ENCODE measurements around the gene IL21R. TPM values are rescaled to one million over a fixed set of nuclear protein-coding genes. Genes with fewer than 3 reads are reported as not detected.

IL21R gene
- total and polyA plus RNA-seq, 2 donors (not counting 3 experiments of a cell fraction or from before 2014, with no cell fraction given): 0.03 TPM; not detected in 1

DNA sequence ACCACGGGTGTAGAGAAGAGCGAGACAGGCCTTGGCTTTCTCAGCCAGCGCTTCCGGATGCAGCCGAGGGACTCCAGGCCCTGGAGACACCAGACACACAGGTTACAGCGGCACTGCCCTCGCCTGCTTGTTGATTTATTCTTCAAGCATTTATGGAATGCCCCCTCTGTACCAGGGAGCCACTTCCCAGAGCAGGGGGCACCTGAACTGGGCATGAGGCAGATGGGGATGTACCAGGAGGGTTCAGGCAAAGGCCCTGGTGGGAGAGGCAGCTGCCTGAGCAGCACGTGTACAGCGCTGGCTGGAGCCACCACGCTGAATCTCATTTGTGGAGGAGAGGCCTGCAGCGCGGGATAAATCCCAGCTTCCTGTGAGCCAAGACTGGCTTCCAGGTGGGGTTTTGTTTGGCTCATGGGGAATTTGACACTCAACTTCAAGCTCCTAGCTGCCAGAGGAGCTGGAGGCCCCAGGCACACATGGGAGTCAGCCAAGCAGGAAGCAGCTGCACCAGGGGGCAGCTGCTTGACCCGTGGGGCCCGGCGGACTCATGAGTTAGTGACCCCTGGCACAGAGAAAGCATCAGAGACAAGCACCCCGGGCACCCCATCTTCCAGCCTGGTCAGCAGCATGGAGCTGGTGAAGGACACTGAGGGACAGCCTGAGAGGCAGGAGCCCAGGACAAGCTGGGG is 59.7 kb downstream of the IL21R start:
- no peaks in the 10 kb centered on the region for H3K27me3 ChIP-seq (ENCODE audit: control insufficient read depth in 2 of 2, insufficient read depth in 2 of 2, low read length in 2 of 2)
- no peak overlapping the region for H3K4me2 ChIP-seq (ENCODE audit: insufficient read depth, low read length)
- no peaks in the 10 kb centered on the region for H4K20me1 ChIP-seq (replicated peaks; ENCODE audit: control insufficient read depth, extremely low read depth, insufficient read depth, low read length)
- H3K9ac ChIP-seq (replicated peaks; ENCODE audit: extremely low read depth, insufficient read depth, low read length): no peak overlapping the region
- H3K36me3 ChIP-seq (ENCODE audit: control insufficient read depth in 2 of 2, extremely low read depth in 1 of 2, insufficient read depth in 2 of 2, low read length in 2 of 2): peaks cover 10 to 26% of the 10 kb centered on the region in 2 experiments
- intact Hi-C loops (cut with micrococcal nuclease): loop anchor here (1.0 kb wide), 1 partner anchor 9 kb away; no protein-coding TSS in a partner anchor
- BruUV-seq (replicated peaks): no TSS peak
- dilution Hi-C loops (cut with MboI; ENCODE audit: extremely low pct_ligation_motif_present, low sequenced_read_pairs): no loop called here
- DNase-seq (ENCODE audit: low read depth, low spot score) (peak; percentile 69), FAIRE-seq (peak; percentile 70)
- no peaks in the 10 kb centered on the region for H3K9me3 ChIP-seq (replicated peaks; ENCODE audit: control insufficient read depth, insufficient read depth, low read length)
- H2AFZ ChIP-seq (ENCODE audit: low read depth, low read length): no peak overlapping the region
- no peaks in the 10 kb centered on the region for H3K79me2 ChIP-seq (ENCODE audit: control insufficient read depth, insufficient read depth, low read length)
- POLR2A ChIA-PET: no interaction called here
- H3K4me1 ChIP-seq (ENCODE audit: control insufficient read depth, extremely low read depth, insufficient read depth, low read length): peaks cover 16% of the 10 kb centered on the region
- no peak overlapping the region for H3K4me3 ChIP-seq (replicated peaks in 1 of 3; ENCODE audit: insufficient read depth in 1 of 3, low read depth in 1 of 3, low read length in 3 of 3)
- H3K27ac ChIP-seq (ENCODE audit: insufficient read depth, low read depth, low read length): peak overlapping the region; percentile 61
- CTCF ChIA-PET: interaction anchor here (0.9 to 1.8 kb wide), 6 partner anchors 9 to 351 kb away, joined by 3 to 9 read pairs (median 6); no protein-coding TSS in a partner anchor
- H3K9me1 ChIP-seq (replicated peaks; ENCODE audit: control insufficient read depth, extremely low read depth, insufficient read depth, low read length): no peaks in the 10 kb centered on the region
- no peak for TF ChIP-seq GATA2 (IDR thresholded peaks at IDR 0.05; ENCODE audit: insufficient read depth, insufficient read length, low read depth, low read length)
- no peak for TF ChIP-seq JUN (IDR thresholded peaks at IDR 0.05; ENCODE audit: borderline replicate concordance, insufficient read depth, insufficient read length, low read depth)
- TF ChIP-seq POLR2A (IDR thresholded peaks at IDR 0.05; ENCODE audit: low read depth, low read length): no peak
- TF ChIP-seq, protein P1, sequence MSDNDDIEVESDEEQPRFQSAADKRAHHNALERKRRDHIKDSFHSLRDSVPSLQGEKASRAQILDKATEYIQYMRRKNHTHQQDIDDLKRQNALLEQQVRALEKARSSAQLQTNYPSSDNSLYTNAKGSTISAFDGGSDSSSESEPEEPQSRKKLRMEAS (IDR thresholded peaks at IDR 0.05; ENCODE audit: insufficient read depth, insufficient read length): peak; percentile 60
- no peak for TF ChIP-seq FOS (IDR thresholded peaks at IDR 0.05; ENCODE audit: borderline replicate concordance, insufficient read depth, low read length)
- TF ChIP-seq MYC (IDR thresholded peaks at IDR 0.05; ENCODE audit: low read depth, low read length): no peak
- no peak for TF ChIP-seq EZH2 (IDR thresholded peaks at IDR 0.05; ENCODE audit: borderline replicate concordance, low read depth, low read length, severe bottlenecking)
- TF ChIP-seq, protein P2, sequence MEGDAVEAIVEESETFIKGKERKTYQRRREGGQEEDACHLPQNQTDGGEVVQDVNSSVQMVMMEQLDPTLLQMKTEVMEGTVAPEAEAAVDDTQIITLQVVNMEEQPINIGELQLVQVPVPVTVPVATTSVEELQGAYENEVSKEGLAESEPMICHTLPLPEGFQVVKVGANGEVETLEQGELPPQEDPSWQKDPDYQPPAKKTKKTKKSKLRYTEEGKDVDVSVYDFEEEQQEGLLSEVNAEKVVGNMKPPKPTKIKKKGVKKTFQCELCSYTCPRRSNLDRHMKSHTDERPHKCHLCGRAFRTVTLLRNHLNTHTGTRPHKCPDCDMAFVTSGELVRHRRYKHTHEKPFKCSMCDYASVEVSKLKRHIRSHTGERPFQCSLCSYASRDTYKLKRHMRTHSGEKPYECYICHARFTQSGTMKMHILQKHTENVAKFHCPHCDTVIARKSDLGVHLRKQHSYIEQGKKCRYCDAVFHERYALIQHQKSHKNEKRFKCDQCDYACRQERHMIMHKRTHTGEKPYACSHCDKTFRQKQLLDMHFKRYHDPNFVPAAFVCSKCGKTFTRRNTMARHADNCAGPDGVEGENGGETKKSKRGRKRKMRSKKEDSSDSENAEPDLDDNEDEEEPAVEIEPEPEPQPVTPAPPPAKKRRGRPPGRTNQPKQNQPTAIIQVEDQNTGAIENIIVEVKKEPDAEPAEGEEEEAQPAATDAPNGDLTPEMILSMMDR (IDR thresholded peaks at IDR 0.05; ENCODE audit: extremely low read depth in 1 of 2, insufficient read depth in 1 of 2, low read depth in 1 of 2, low read length in 2 of 2): no peak
- peak; percentile 36 for TF ChIP-seq POLR2AphosphoS5 (IDR thresholded peaks at IDR 0.05; ENCODE audit: insufficient read depth, low read depth, low read length)
